Measurements from ENCODE around the gene GPA33. TPM values are rescaled to one million over a fixed set of nuclear protein-coding genes. Genes with fewer than 3 reads are reported as not detected.

GPA33 gene
- total RNA-seq, 2 experiments from 2014 or later = not detected

DNA sequence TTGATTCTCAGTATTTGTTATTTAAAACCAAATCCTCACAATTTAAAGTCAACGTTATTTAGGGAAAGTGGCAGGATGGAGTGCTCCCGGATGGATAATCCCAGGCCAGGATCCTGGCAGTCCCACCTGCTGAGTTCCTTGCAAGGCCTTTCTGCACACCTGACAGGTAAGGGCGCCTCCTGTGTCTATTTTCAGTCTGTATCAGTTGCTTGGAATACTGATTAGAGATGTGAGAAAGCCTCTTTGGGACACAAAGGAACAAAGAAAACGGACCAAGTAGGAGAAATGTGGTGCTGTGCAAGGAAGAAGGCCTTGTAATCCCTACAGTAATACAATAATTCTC, 15.9 kb upstream of the GPA33 start:
- Histone ChIP-seq H3K9me3 (ENCODE audit: low read length) (no peaks in the 10 kb centered on the region), H3K79me2 (ENCODE audit: insufficient read depth, low read depth, low read length) (no peaks in the 10 kb centered on the region), H3K9me2 (ENCODE audit: insufficient read depth, low read length) (no peaks in the 10 kb centered on the region), H3K4me3 (ENCODE audit: low read depth, low read length, poor library complexity, severe bottlenecking) (no peak overlapping the region), H3K36me3 (ENCODE audit: insufficient read depth, low read length) (no peaks in the 10 kb centered on the region; the same call in 1 of the 2 replicates), H3K27ac (ENCODE audit: low read depth, low read length, poor library complexity, severe bottlenecking) (no peak overlapping the region), H3K4me1 (ENCODE audit: insufficient read depth, low read length, poor library complexity, severe bottlenecking) (peaks cover 34% of the 10 kb centered on the region), H4K20me1 (ENCODE audit: insufficient read depth, low read length) (no peaks in the 10 kb centered on the region), H3K4me2 (ENCODE audit: low read length) (0 out of 2 replicates have a peak overlapping the region, but pooled peaks have one; percentile 31), H2AFZ (ENCODE audit: low read length) (peak overlapping the region; percentile 64; the same call in 1 of the 2 replicates)
- no TSS peak for BruUV-seq (replicated peaks)
- DNase-seq (ENCODE audit: low spot score) = no peak
- TF ChIP-seq, protein P1, sequence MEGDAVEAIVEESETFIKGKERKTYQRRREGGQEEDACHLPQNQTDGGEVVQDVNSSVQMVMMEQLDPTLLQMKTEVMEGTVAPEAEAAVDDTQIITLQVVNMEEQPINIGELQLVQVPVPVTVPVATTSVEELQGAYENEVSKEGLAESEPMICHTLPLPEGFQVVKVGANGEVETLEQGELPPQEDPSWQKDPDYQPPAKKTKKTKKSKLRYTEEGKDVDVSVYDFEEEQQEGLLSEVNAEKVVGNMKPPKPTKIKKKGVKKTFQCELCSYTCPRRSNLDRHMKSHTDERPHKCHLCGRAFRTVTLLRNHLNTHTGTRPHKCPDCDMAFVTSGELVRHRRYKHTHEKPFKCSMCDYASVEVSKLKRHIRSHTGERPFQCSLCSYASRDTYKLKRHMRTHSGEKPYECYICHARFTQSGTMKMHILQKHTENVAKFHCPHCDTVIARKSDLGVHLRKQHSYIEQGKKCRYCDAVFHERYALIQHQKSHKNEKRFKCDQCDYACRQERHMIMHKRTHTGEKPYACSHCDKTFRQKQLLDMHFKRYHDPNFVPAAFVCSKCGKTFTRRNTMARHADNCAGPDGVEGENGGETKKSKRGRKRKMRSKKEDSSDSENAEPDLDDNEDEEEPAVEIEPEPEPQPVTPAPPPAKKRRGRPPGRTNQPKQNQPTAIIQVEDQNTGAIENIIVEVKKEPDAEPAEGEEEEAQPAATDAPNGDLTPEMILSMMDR (conservative IDR thresholded peaks at IDR 0.05; ENCODE audit: low read length) = no peak
- no peak for TF ChIP-seq EZH2phosphoT487 (IDR thresholded peaks at IDR 0.05; ENCODE audit: borderline replicate concordance, low read depth, low read length)
- intact Hi-C loops (cut with micrococcal nuclease; ENCODE audit: unreplicated experiment) = no loop called here
- ChIA-PET CTCF (ENCODE audit: unreplicated experiment) (no interaction called here), POLR2A (no interaction called here)

DNA sequence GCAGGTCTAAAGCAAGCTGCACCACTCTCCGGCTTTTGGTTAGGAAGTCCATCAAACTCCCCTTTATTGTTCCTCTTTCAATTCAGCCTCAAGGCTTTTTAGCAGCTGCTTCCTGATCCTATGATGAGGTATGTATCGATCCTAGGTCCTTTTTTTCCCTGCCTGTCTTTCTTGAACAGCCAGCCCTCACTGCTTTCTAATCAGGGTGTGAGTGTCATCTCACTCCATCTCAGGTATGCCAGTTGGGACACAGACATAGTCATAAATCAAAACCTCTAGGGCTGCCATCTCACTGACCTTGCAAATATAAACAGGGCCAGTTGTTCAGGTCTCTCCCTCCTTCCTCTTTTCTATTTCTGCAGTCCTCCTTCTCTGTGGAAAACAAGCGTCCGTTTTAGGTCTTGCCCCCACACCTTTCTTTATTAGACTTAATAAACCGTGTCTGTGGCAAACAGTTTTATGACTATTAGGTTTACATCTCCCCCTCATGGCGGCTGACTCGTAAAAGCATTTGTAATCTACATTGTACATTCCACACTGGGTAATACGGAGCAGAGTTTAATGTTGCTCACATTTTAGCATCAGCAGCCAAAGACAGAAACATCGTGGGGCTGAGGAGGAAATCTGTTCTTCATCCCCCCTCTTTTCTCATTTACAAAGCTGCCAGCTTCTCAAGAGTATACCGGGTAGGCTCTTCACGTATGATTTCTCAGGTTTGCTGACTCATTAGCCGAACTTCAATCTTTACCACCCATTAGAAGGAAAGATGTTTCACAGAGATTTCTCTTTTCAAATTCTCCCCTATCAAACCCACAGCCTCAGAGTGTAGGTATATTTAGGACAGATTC, 15.3 kb upstream of the GPA33 start:
- peak overlapping the region; percentile 64 for H2AFZ ChIP-seq (ENCODE audit: low read length)
- no TSS peak for BruUV-seq (replicated peaks)
- H3K36me3 ChIP-seq (ENCODE audit: insufficient read depth, low read length) = no peaks in the 10 kb centered on the region
- no peaks in the 10 kb centered on the region for H3K9me2 ChIP-seq (ENCODE audit: insufficient read depth, low read length)
- peaks cover 30% of the 10 kb centered on the region for H3K4me1 ChIP-seq (ENCODE audit: insufficient read depth, low read length, poor library complexity, severe bottlenecking)
- intact Hi-C loops (cut with micrococcal nuclease; ENCODE audit: unreplicated experiment) = no loop called here
- H4K20me1 ChIP-seq (ENCODE audit: insufficient read depth, low read length) = no peaks in the 10 kb centered on the region
- H3K79me2 ChIP-seq (ENCODE audit: insufficient read depth, low read depth, low read length) = no peaks in the 10 kb centered on the region
- no peak overlapping the region for H3K27ac ChIP-seq (ENCODE audit: low read depth, low read length, poor library complexity, severe bottlenecking)
- DNase-seq (ENCODE audit: low spot score) = peak; percentile 19
- POLR2A ChIA-PET = interaction anchor here (1.5 kb wide), 1 partner anchor 26 kb away, joined by 7 read pairs; no protein-coding TSS in a partner anchor
- H3K4me2 ChIP-seq (ENCODE audit: low read length) = peak overlapping the region; percentile 31
- TF ChIP-seq, protein P1 (conservative IDR thresholded peaks at IDR 0.05; ENCODE audit: low read length) = peak; percentile 36; the same call in 1 of the 2 replicates
- no peak for TF ChIP-seq EZH2phosphoT487 (IDR thresholded peaks at IDR 0.05; ENCODE audit: borderline replicate concordance, low read depth, low read length)
- peak overlapping the region; percentile 10 for H3K4me3 ChIP-seq (ENCODE audit: low read depth, low read length, poor library complexity, severe bottlenecking)
- CTCF ChIA-PET (ENCODE audit: unreplicated experiment) = no interaction called here
- H3K9me3 ChIP-seq (ENCODE audit: low read length) = no peaks in the 10 kb centered on the region

DNA sequence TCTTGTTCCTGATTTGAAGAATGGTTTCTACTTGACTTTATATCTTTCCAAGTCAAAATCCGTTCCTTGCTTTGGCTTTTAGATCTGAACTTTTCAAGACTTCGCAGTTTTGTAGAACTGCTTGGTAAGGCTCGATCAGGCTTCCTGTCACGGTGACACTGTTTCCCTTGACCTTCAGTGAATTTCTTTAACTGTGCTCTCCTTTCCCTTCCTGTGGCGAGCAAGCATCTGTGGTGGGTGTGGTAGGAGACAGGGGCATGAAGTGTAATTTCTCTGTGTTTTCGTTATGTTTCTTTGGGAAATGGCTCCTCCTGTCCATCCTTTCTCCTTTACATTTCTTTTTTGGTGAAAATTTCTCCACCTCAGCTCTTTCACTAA, 14.1 kb upstream of the GPA33 start:
- TF ChIP-seq, protein P1 (conservative IDR thresholded peaks at IDR 0.05; ENCODE audit: low read length) = no peak
- no peak for TF ChIP-seq EZH2phosphoT487 (IDR thresholded peaks at IDR 0.05; ENCODE audit: borderline replicate concordance, low read depth, low read length)
- no TSS peak for BruUV-seq (replicated peaks)
- no peaks in the 10 kb centered on the region for H3K9me2 ChIP-seq (ENCODE audit: insufficient read depth, low read length)
- no peak for DNase-seq (ENCODE audit: low spot score)
- H2AFZ ChIP-seq (ENCODE audit: low read length) = peak overlapping the region; percentile 64; the same call in 1 of the 2 replicates
- no peaks in the 10 kb centered on the region for H3K9me3 ChIP-seq (ENCODE audit: low read length)
- H3K4me3 ChIP-seq (ENCODE audit: low read depth, low read length, poor library complexity, severe bottlenecking) = no peak overlapping the region
- H3K4me1 ChIP-seq (ENCODE audit: insufficient read depth, low read length, poor library complexity, severe bottlenecking) = peaks cover 19% of the 10 kb centered on the region
- H3K27ac ChIP-seq (ENCODE audit: low read depth, low read length, poor library complexity, severe bottlenecking) = no peak overlapping the region
- H3K4me2 ChIP-seq (ENCODE audit: low read length) = no peak overlapping the region
- POLR2A ChIA-PET = interaction anchor here (0.6 to 1.5 kb wide), 4 partner anchors 11 to 915 kb away, joined by 3 to 7 read pairs (median 4); no protein-coding TSS in a partner anchor
- H3K79me2 ChIP-seq (ENCODE audit: insufficient read depth, low read depth, low read length) = no peaks in the 10 kb centered on the region
- CTCF ChIA-PET (ENCODE audit: unreplicated experiment) = no interaction called here
- H4K20me1 ChIP-seq (ENCODE audit: insufficient read depth, low read length) = no peaks in the 10 kb centered on the region
- intact Hi-C loops (cut with micrococcal nuclease; ENCODE audit: unreplicated experiment) = no loop called here
- no peaks in the 10 kb centered on the region for H3K36me3 ChIP-seq (ENCODE audit: insufficient read depth, low read length)
